Thyroid gland (tissue), 4 donors: ENCODE measurements around the gene CEP131. TPM values are rescaled to one million over a fixed set of nuclear protein-coding genes. Genes with fewer than 3 reads are reported as not detected.

ENCODE experiments used
- DNase-seq, 2 donors: peaks; one replicate each; pipeline ENCODE4 v3.0.0-alpha.2; 2019
- H3K27ac ChIP-seq, 3 donors: fragments of 200-600 bp; sonication (generic); 1 replicate in 2 of 3; 2 replicates in 1 of 3; pipeline ENCODE4 v1.5.1; 2016 to 2019; ENCODE audit warnings: mild to moderate bottlenecking in 1 of 3, moderate library complexity in 1 of 3
- H3K27me3 ChIP-seq: fragments of 200-600 bp; sonication (generic); one replicate; pipeline ENCODE4 v1.5.1; 2019
- H3K36me3 ChIP-seq, 2 donors: fragments of 200-600 bp; sonication (generic); one replicate each; pipeline ENCODE4 v1.5.1; 2016 to 2019
- H3K4me1 ChIP-seq, 2 donors: fragments of 200-600 bp; sonication (generic); one replicate each; pipeline ENCODE4 v1.5.1; 2017 to 2019
- H3K4me3 ChIP-seq, 3 donors: fragments of 200-600 bp; sonication (generic); replicated peaks in 1 of 3; 1 replicate in 2 of 3; 2 replicates in 1 of 3; pipeline ENCODE4 v1.5.1; 2016; ENCODE audit warnings: mild to moderate bottlenecking in 1 of 3
- H3K9me3 ChIP-seq: fragments of 200-600 bp; sonication (generic); one replicate; pipeline ENCODE4 v1.5.1; 2017
- POLR2A ChIP-seq, 2 donors: fragments of 450-650 bp; IDR thresholded peaks; one replicate each; pipeline ENCODE4 v1.6.1; 2017; ENCODE audit warnings: antibody characterized with exemption in 2 of 2, mild to moderate bottlenecking in 2 of 2, moderate library complexity in 1 of 2
- WGBS, 2 donors: methylation state at CpG; one replicate each; pipeline ENCODE4 v1.1.5; 2017; 5-methylcytosine and 5-hydroxymethylcytosine counted together
- intact Hi-C: fragments of 100-400 bp; cut with DNase I; formaldehyde crosslinking; loops from one replicate; pipeline ENCODE4 v1.15.1; 2023
- total RNA-seq, 4 donors: library from RNA; depleted of rRNA; stranded (reverse); fragments of >200 nt; gene quantifications; one replicate each; pipeline ENCODE4 v1.2.3, GENCODE V29; 2016
- TF ChIP-seq, protein P1 (sequence below), 6 experiments: fragments of 200-600 bp in 3 of 6; fragments of 450-650 bp in 3 of 6; sonication (generic) in 3 of 6; IDR thresholded peaks; one replicate each; pipeline ENCODE4 v1.5.1; 2016 to 2019; ENCODE audit warnings: antibody characterized with exemption in 6 of 6, mild to moderate bottlenecking in 2 of 6, inconsistent platforms in 1 of 6, moderate library complexity in 1 of 6

Gene CEP131
- total RNA-seq, 4 donors from 2014 or later, result 6.9 to 12.0 (median 8.6) TPM

DNA sequence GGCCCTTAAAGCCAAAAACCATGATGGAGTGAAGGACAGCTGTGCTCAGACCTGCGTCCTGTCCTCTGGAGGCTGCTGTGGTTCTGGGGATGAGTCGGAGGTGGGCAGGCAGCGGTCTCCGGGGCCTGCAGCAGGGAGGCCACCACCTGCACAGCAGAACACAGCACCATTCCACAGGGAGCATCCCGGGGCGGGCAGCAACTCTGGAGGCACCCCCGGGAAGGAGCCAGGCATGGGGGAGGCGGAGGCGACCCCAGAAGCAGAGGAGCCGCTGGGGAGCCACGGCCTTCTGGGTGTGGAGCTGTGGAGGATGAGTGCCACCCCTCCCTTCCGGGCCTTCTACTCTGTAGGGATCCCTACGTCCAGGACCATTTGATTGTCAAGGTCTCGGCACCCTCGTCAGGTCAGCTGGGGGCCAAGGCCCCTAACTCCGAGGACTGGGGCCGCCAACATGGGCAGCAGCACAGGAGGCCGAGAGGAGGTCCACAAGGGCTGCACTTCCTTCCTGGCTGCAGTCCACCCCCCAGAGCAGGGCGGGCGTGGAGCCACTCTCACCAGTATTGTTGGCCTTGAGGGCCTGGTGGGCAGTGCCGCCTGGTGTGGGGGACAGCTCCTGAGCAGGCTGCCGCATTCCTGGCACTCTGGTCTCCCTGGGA lies 23.8 kb downstream of the CEP131 start:
- H3K27me3 ChIP-seq, result no peaks in the 10 kb centered on the region
- intact Hi-C loops, result no loop called here
- no peak overlapping the region for H3K27ac ChIP-seq
- 83 to 92% methylated on average over 1 to 11 of the region's 22 CpGs for WGBS, 2 donors
- no peaks in the 10 kb centered on the region for H3K9me3 ChIP-seq
- TF ChIP-seq, protein P1, sequence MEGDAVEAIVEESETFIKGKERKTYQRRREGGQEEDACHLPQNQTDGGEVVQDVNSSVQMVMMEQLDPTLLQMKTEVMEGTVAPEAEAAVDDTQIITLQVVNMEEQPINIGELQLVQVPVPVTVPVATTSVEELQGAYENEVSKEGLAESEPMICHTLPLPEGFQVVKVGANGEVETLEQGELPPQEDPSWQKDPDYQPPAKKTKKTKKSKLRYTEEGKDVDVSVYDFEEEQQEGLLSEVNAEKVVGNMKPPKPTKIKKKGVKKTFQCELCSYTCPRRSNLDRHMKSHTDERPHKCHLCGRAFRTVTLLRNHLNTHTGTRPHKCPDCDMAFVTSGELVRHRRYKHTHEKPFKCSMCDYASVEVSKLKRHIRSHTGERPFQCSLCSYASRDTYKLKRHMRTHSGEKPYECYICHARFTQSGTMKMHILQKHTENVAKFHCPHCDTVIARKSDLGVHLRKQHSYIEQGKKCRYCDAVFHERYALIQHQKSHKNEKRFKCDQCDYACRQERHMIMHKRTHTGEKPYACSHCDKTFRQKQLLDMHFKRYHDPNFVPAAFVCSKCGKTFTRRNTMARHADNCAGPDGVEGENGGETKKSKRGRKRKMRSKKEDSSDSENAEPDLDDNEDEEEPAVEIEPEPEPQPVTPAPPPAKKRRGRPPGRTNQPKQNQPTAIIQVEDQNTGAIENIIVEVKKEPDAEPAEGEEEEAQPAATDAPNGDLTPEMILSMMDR (IDR thresholded peaks at IDR 0.05), result no peak
- no peak for TF ChIP-seq POLR2A (IDR thresholded peaks at IDR 0.05)
- no peak for DNase-seq
- no peaks in the 10 kb centered on the region for H3K36me3 ChIP-seq
- H3K4me3 ChIP-seq, result no peak overlapping the region
- H3K4me1 ChIP-seq, result no peaks in the 10 kb centered on the region

GRCh38 chr17:81197831-81198490 lies 24.8 kb downstream of the CEP131 start:
- Histone ChIP-seq H3K4me3 (no peak overlapping the region), H3K4me1 (no peaks in the 10 kb centered on the region), H3K36me3 (no peaks in the 10 kb centered on the region), H3K27me3 (no peaks in the 10 kb centered on the region), H3K27ac (no peak overlapping the region), H3K9me3 (no peaks in the 10 kb centered on the region)
- TF ChIP-seq, protein P1 (IDR thresholded peaks at IDR 0.05), result no peak
- no peak for TF ChIP-seq POLR2A (IDR thresholded peaks at IDR 0.05)
- 89 to 100% methylated on average over 2 to 15 of the region's 21 CpGs for WGBS, 2 donors
- no peak for DNase-seq
- intact Hi-C loops, result no loop called here

GRCh38 chr17:81197409-81197795 lies 25.4 kb downstream of the CEP131 start:
- intact Hi-C loops, result no loop called here
- DNase-seq, result no peak
- no peaks in the 10 kb centered on the region for H3K27me3 ChIP-seq

GRCh38 chr17:81196505-81197408 lies 26.0 kb downstream of the CEP131 start:
- Histone ChIP-seq H3K4me1 (no peaks in the 10 kb centered on the region), H3K27ac (no peak overlapping the region), H3K4me3 (no peak overlapping the region), H3K36me3 (no peaks in the 10 kb centered on the region), H3K27me3 (no peaks in the 10 kb centered on the region), H3K9me3 (no peaks in the 10 kb centered on the region)
- intact Hi-C loops, result no loop called here
- no peak for DNase-seq
- WGBS, 2 donors, result 81 to 91% methylated on average over 31 to 33 of the region's 45 CpGs
- TF ChIP-seq POLR2A (IDR thresholded peaks at IDR 0.05), result no peak
- TF ChIP-seq, protein P1 (IDR thresholded peaks at IDR 0.05), result no peak

More at GRCh38 chr17:81197409-81197795, 25.4 kb downstream of the CEP131 start:
- no peaks in the 10 kb centered on the region for H3K9me3 ChIP-seq
- no peaks in the 10 kb centered on the region for H3K36me3 ChIP-seq
- no peaks in the 10 kb centered on the region for H3K4me1 ChIP-seq
- no peak overlapping the region for H3K4me3 ChIP-seq
- WGBS, 2 donors, result 85 to 91% methylated on average over 7 to 9 of the region's 14 CpGs
- TF ChIP-seq POLR2A (IDR thresholded peaks at IDR 0.05), result no peak
- no peak overlapping the region for H3K27ac ChIP-seq

- H3K9me3 ChIP-seq, result no peaks in the 10 kb centered on the region
- TF ChIP-seq POLR2A (IDR thresholded peaks at IDR 0.05), result no peak
- TF ChIP-seq, protein P1 (IDR thresholded peaks at IDR 0.05), result no peak
- no peaks in the 10 kb centered on the region for H3K27me3 ChIP-seq
- H3K4me1 ChIP-seq, result no peaks in the 10 kb centered on the region
- H3K36me3 ChIP-seq, result no peaks in the 10 kb centered on the region
- 82% methylated on average over 3 of the region's 14 CpGs; no CpG with 5 or more reads in 1 of the 2 donors for WGBS, 2 donors
- intact Hi-C loops, result no loop called here
- H3K27ac ChIP-seq, result no peak overlapping the region
- H3K4me3 ChIP-seq, result no peak overlapping the region
- no peak for DNase-seq
Observed at GRCh38 chr17:81195941-81196495, 26.7 kb downstream of the CEP131 start.
